Naive thymus-derived CD4-positive, alpha-beta T cell (primary cell): ENCODE results near the gene FADS6. TPM values are rescaled to one million over a fixed set of nuclear protein-coding genes. Genes with fewer than 3 reads are reported as not detected.
"Not testable (repeated sequence)": the region's sequence is repeated elsewhere in the genome, so short reads cannot be mapped to it uniquely, and the experiment has no call there.

ENCODE experiments used
- ATAC-seq: fragments of 150-1000 bp; cut with Tn5 transposase; 2 replicates; pipeline ENCODE4 v1.10.0; 2021; ENCODE audit warnings: mild to moderate bottlenecking, moderate library complexity
- CTCF ChIA-PET: fragments of 350-600 bp; sonication (Branson Sonifier 250); formaldehyde crosslinking; loops from one replicate; lab custom pipeline; 2021; ENCODE audit warnings: antibody characterized with exemption; lab: Charles Lee
- POLR2A ChIA-PET: fragments of 350-600 bp; sonication (Branson Sonifier 250); formaldehyde crosslinking; loops from one replicate; lab custom pipeline; 2021; ENCODE audit warnings: antibody characterized with exemption, inconsistent platforms; lab: Charles Lee
- DNase-seq, 9 donors: peaks; one replicate each; pipeline versions ENCODE4 v3.0.0 to v3.0.0-alpha.2; 2020 to 2022; ENCODE audit warnings: mixed read lengths in 1 of 9
- H3K27ac ChIP-seq: one replicate; pipeline ENCODE4 v1.7.0; 2013; ENCODE audit warnings: mild to moderate bottlenecking, low read depth, low read length, moderate library complexity
- H3K27me3 ChIP-seq, 2 donors: one replicate each; pipeline ENCODE4 v1.7.0; 2013; ENCODE audit warnings: low read length in 2 of 2, mild to moderate bottlenecking in 2 of 2, moderate library complexity in 2 of 2; ENCODE audit not compliant: control insufficient read depth in 2 of 2, insufficient read depth in 2 of 2
- H3K36me3 ChIP-seq, 3 experiments: 1 replicate in 2 of 3; 2 replicates in 1 of 3; pipeline ENCODE4 v1.7.0; 2013; ENCODE audit warnings: low read length in 3 of 3, mild to moderate bottlenecking in 3 of 3, moderate library complexity in 1 of 3; ENCODE audit not compliant: insufficient read depth in 3 of 3, control insufficient read depth in 2 of 3
- H3K4me1 ChIP-seq, 2 donors: one replicate each; pipeline ENCODE4 v1.7.0; 2013; ENCODE audit warnings: low read length in 2 of 2, mild to moderate bottlenecking in 2 of 2, moderate library complexity in 1 of 2; ENCODE audit not compliant: control insufficient read depth in 2 of 2, insufficient read depth in 2 of 2
- H3K4me3 ChIP-seq: 2 replicates; pipeline ENCODE4 v1.7.0; 2013; ENCODE audit warnings: mild to moderate bottlenecking, low read length
- H3K9me3 ChIP-seq, 3 experiments: 1 replicate in 2 of 3; 2 replicates in 1 of 3; pipeline ENCODE4 v1.7.0; 2013; ENCODE audit warnings: low read length in 3 of 3; ENCODE audit not compliant: control insufficient read depth in 2 of 3
- H3K27ac Mint-ChIP-seq, 9 donors: one replicate each; pipeline ENCODE4 v1.8.0; 2020 to 2022; ENCODE audit warnings: mixed read lengths in 9 of 9, mild to moderate bottlenecking in 8 of 9, moderate library complexity in 5 of 9, inconsistent platforms in 2 of 9
- H3K27me3 Mint-ChIP-seq, 5 donors: one replicate each; pipeline ENCODE4 v1.8.0; 2021 to 2022; ENCODE audit warnings: mixed read lengths in 5 of 5, mild to moderate bottlenecking in 1 of 5
- H3K36me3 Mint-ChIP-seq, 5 donors: one replicate each; pipeline ENCODE4 v1.8.0; 2020 to 2022; ENCODE audit warnings: mixed read lengths in 5 of 5, mild to moderate bottlenecking in 3 of 5, inconsistent platforms in 1 of 5
- H3K4me1 Mint-ChIP-seq, 7 donors: one replicate each; pipeline ENCODE4 v1.8.0; 2020 to 2022; ENCODE audit warnings: mixed read lengths in 7 of 7, mild to moderate bottlenecking in 3 of 7, inconsistent platforms in 1 of 7
- H3K4me3 Mint-ChIP-seq, 10 donors: one replicate each; pipeline ENCODE4 v1.8.0; 2020 to 2022; ENCODE audit warnings: mild to moderate bottlenecking in 10 of 10, mixed read lengths in 10 of 10, moderate library complexity in 6 of 10, inconsistent platforms in 2 of 10
- H3K9me3 Mint-ChIP-seq, 11 donors: one replicate each; pipeline ENCODE4 v1.8.0; 2020 to 2022; ENCODE audit warnings: mixed read lengths in 11 of 11, mild to moderate bottlenecking in 4 of 11, inconsistent platforms in 1 of 11, moderate library complexity in 1 of 11
- intact Hi-C, 2 donors: fragments of 100-400 bp; cut with micrococcal nuclease; formaldehyde crosslinking; loops; one replicate each; pipeline ENCODE4 v1.15.1; 2023
- polyA plus RNA-seq, 2 donors: library from polyadenylated mRNA; unstranded; fragments of 300-500 nt; fragmentation: Illumina TruSeq; gene quantifications; one replicate each; pipeline ENCODE4 v1.2.3, GENCODE V29; 2021
- total RNA-seq, 6 experiments: library from RNA in 5 of 6; stranded (reverse) in 5 of 6; gene quantifications; 1 replicate in 5 of 6; 2 replicates in 1 of 6; pipeline ENCODE4 v1.2.3 and lab custom pipeline; 2021 to 2026

FADS6 gene
- total and polyA plus RNA-seq, 7 experiments from 2014 or later = 0.14 TPM; not detected in 6

DNA sequence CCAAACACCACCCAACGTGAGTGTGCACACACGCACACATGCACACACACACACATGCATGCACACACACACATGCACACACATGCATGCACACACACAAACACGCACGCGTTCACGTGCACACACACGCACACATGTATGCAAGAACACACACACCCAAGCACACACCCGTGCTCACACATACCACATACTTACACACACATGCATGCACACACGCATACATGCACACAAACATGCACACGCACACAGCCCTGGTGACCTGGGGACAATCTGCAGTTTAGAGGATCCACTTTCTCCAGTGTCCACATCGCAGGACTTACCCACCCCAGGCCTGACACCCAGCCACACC is 23.4 kb upstream of the FADS6 start:
- Histone ChIP-seq H3K9me3 (no peaks in the 10 kb centered on the region), H3K4me3 (no peak overlapping the region), H3K27me3 (no peaks in the 10 kb centered on the region), H3K36me3 (no peaks in the 10 kb centered on the region), H3K4me1 (no peaks in the 10 kb centered on the region), H3K27ac (no peak overlapping the region)
- Mint-ChIP-seq H3K4me3 (no peak overlapping the region), H3K27me3 (peaks cover 5 to 22% (median 12%) of the 10 kb centered on the region in 5 donors), H3K27ac (no peak overlapping the region), H3K9me3 (no peaks in the 10 kb centered on the region), H3K36me3 (no peaks in the 10 kb centered on the region), H3K4me1 (no peaks in the 10 kb centered on the region)
- no peak for DNase-seq
- no peak for ATAC-seq
- ChIA-PET POLR2A (no interaction called here), CTCF (no interaction called here)
- intact Hi-C loops = no loop called here

DNA sequence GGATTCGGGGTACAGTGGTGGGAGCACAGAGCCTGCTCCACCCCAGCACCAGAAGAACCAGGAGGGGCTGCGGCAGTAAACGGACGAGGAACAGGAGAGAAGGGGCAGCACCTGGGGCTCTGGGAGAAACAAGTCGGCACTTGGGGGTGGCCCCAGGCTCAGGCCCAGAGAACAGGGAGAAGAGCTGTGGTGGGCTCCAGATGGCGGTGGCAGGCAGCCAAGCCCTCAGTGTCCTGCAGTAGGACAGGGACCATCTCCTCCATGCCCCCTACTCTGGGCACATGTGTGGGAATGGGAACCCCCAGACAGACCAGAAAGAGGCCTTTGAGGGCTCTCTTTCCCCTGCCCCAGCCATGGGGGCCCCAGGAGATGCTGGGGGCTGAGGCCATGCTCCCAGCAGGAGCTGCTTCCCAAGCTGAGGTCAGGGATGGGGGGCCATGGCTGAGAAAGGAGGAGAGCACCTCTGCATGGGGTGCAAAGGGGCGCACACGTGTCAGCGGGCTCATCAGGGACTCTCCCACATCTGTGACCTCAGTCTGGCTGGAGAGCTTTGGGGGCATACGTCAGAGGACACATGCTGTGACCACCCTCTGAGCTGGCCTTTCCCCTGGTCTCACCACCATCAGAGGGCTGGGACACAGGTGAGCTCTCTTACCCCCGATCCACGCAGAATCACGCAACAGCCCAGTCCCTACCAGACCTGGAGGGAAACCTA is 22.9 kb upstream of the FADS6 start:
- ChIA-PET CTCF (interaction anchor here (0.6 kb wide), 1 partner anchor 54 kb away, joined by 3 read pairs; no protein-coding TSS in a partner anchor), POLR2A (no interaction called here)
- Histone ChIP-seq H3K27ac (no peak overlapping the region), H3K4me3 (no peak overlapping the region), H3K4me1 (no peaks in the 10 kb centered on the region), H3K9me3 (no peaks in the 10 kb centered on the region), H3K27me3 (no peaks in the 10 kb centered on the region), H3K36me3 (no peaks in the 10 kb centered on the region)
- Mint-ChIP-seq H3K27me3 (peaks cover 5 to 18% (median 12%) of the 10 kb centered on the region in 5 donors), H3K36me3 (no peaks in the 10 kb centered on the region), H3K9me3 (no peaks in the 10 kb centered on the region), H3K4me1 (no peaks in the 10 kb centered on the region), H3K27ac (no peak overlapping the region), H3K4me3 (no peak overlapping the region)
- DNase-seq (no peak), ATAC-seq (no peak)
- intact Hi-C loops = no loop called here

DNA sequence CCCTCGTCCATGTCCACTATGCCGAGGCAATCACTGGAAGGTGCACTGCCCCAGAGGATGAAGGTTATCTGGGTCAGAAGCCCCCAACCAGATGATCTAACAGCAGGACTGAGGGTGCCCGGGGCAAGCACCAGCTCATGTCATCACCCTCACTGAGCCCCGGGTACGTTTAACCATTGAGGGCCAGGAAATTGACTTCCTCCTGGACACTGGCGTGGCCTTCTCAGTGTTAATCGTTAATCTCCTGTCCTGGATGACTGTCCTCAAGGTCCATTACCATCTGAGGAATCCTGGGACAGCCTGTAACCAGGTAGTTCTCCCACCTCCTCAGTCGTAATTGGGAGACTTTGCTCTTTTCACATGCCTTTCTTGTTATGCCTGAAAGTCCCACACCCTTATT is 18.0 kb upstream of the FADS6 start:
- H3K4me1 Mint-ChIP-seq, H3K4me3 ChIP-seq, H3K27ac Mint-ChIP-seq, H3K36me3 Mint-ChIP-seq, POLR2A ChIA-PET, DNase-seq, H3K27me3 ChIP-seq, intact Hi-C loops, H3K4me1 ChIP-seq, H3K36me3 ChIP-seq, H3K27ac ChIP-seq, ATAC-seq, H3K4me3 Mint-ChIP-seq, H3K9me3 Mint-ChIP-seq, H3K9me3 ChIP-seq: not testable (repeated sequence)
- H3K27me3 Mint-ChIP-seq = peaks cover 0 to 11% (median under 1%) of the 10 kb centered on the region in 5 donors
- CTCF ChIA-PET = interaction anchor here (1.1 kb wide), 1 partner anchor 50 kb away, joined by 3 read pairs; no protein-coding TSS in a partner anchor

DNA sequence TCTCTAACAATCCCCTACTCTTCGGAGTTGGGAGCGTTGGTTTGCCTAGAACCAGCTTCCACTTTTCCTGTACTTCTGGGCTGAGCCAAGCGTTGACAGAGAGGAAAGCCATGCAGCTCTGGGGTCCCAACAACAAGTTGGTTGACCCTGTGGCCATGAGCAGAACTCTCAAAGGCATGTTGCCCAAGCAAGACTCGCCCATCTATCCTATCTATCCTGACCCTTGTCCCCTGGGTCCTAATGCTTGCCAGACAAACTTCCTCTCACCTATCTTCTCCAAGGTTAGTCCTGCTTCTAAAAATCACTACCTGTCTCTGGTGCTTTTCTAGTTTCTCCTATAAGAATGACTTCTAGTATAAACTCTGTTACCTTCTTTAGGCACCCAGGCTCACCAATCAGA is 15.7 kb upstream of the FADS6 start:
- intact Hi-C loops, H3K4me1 Mint-ChIP-seq, H3K27me3 ChIP-seq, H3K4me3 ChIP-seq, H3K4me1 ChIP-seq, DNase-seq, H3K4me3 Mint-ChIP-seq, POLR2A ChIA-PET, H3K9me3 Mint-ChIP-seq, CTCF ChIA-PET, H3K27me3 Mint-ChIP-seq, H3K9me3 ChIP-seq, H3K36me3 ChIP-seq, H3K27ac Mint-ChIP-seq, H3K27ac ChIP-seq, ATAC-seq, H3K36me3 Mint-ChIP-seq: not testable (repeated sequence)

DNA sequence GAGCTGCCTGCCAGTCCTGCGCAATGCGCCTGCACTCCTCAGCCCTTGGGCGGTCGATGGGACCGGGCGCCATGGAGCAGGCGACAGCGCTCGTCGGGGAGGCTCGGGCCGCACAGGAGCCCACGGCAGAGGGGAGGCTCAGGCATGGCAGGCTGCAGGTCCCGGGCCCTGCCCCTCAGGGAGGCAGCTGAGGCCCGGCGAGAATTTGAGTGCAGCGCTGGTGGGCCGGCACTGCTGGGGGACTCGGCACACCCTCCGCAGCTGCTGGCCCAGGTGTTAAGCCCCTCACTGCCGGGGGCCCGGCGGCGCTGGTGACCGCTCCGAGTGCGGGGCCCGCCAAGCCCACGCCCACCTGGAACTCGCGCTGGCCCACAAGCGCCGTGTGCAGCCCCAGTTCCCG is 13.6 kb upstream of the FADS6 start:
- H3K4me1 ChIP-seq = no peaks in the 10 kb centered on the region
- H3K4me3 ChIP-seq = no peak overlapping the region
- no peak overlapping the region for H3K27ac ChIP-seq
- ChIA-PET POLR2A (no interaction called here), CTCF (no interaction called here)
- DNase-seq = no peak
- H3K36me3 ChIP-seq = no peaks in the 10 kb centered on the region
- Mint-ChIP-seq H3K27ac (no peak overlapping the region), H3K4me1 (peaks cover 0 to 8% (median 3%) of the 10 kb centered on the region in 7 donors), H3K36me3 (no peaks in the 10 kb centered on the region), H3K4me3 (no peak overlapping the region), H3K27me3 (peaks cover 0 to 17% (median 0%) of the 10 kb centered on the region in 5 donors), H3K9me3 (no peaks in the 10 kb centered on the region)
- H3K9me3 ChIP-seq = no peaks in the 10 kb centered on the region
- intact Hi-C loops = no loop called here
- no peak for ATAC-seq
- H3K27me3 ChIP-seq = no peaks in the 10 kb centered on the region

DNA sequence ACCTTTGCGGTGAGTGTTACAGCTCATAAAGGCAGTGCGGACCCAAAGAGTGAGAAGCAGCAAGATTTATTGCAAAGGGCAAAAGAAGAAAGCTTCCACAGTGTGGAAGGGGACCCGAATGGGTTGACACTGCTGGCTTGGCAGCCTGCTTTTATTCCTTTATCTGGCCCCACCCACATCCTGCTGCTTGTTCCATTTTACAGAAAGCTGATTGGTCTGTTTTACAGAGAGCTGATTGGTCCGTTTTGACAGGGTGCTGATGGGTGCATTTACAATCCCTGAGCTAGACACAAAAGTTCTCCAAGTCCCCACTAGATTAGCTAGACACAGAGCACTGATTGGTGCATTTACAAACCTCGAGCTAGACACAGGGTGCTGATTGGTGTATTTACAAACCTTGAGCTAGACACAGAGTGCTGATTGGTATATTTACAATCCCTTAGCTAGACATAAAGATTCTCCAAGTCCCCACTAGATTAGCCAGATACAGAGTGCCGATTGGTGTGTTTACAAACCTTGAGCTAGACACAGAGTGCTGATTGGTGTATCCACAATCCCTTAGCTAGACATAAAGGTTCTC is 12.9 kb upstream of the FADS6 start:
- peaks cover 0 to 17% (median 5%) of the 10 kb centered on the region in 5 donors for H3K27me3 Mint-ChIP-seq
- H3K36me3 ChIP-seq, H3K4me3 ChIP-seq, H3K4me1 ChIP-seq, H3K27me3 ChIP-seq, ATAC-seq, H3K4me1 Mint-ChIP-seq, CTCF ChIA-PET, H3K9me3 ChIP-seq, H3K9me3 Mint-ChIP-seq, H3K27ac ChIP-seq, H3K27ac Mint-ChIP-seq, H3K4me3 Mint-ChIP-seq, H3K36me3 Mint-ChIP-seq, DNase-seq, intact Hi-C loops: not testable (repeated sequence)
- POLR2A ChIA-PET = interaction anchor here (0.8 kb wide), 1 partner anchor 23 kb away, joined by 3 read pairs; no protein-coding TSS in a partner anchor
